K562 (cell line): ENCODE measurements around the gene STX11. TPM values are rescaled to one million over a fixed set of nuclear protein-coding genes. Genes with fewer than 3 reads are reported as not detected.

Experiments
- ATAC-seq: fragments of 200-7000 bp; cut with Tn5 transposase; 3 replicates; pipeline ENCODE4 v1.9.1; 2020; ENCODE audit warnings: moderate library complexity
- BruUV-seq: library from RNA; stranded (reverse); fragments of 400-500 nt; replicated peaks from 2 replicates; lab custom pipeline; 2021; lab: Mats Ljungman, UMichigan
- CTCF ChIA-PET: fragments of 300-600 bp; formaldehyde crosslinking; extraction: SDS; loops from one replicate; lab custom pipeline; 2021; ENCODE audit warnings: low intra/inter-chr PET ratio; lab: Yijun Ruan, JAX
- POLR2A ChIA-PET: fragments of 300-600, 350-650 bp; sonication (Branson Sonifier 250); formaldehyde crosslinking; extraction: SDS; loops from one replicate; lab custom pipeline; 2021; ENCODE audit warnings: antibody characterized with exemption, inconsistent platforms; lab: Yijun Ruan, JAX
- DNase-seq, 4 experiments: peaks; one replicate each; pipeline versions ENCODE4 v3.0.0 to v3.0.0-alpha.2; 2011 to 2018; ENCODE audit warnings: low spot score in 3 of 4, mixed read lengths in 3 of 4; ENCODE audit errors: extremely low read depth in 1 of 4
- FAIRE-seq: peaks from 2 replicates; lab custom pipeline; 2011; peaks lifted over from hg19 to GRCh38; lab: Jason Lieb, UNC
- H2AFZ ChIP-seq: 2 replicates; pipeline ENCODE4 v1.6.0; 2011; ENCODE audit warnings: low read depth, low read length, control low read depth, inconsistent platforms
- H3K27ac ChIP-seq: fragments of 200-600 bp; 3 replicates; pipeline ENCODE4 v1.8.0; 2011; ENCODE audit warnings: low read depth, mild to moderate bottlenecking, control low read depth, inconsistent platforms, low read length, moderate library complexity, mixed read lengths; ENCODE audit errors: extremely low read depth
- H3K27me3 ChIP-seq, 2 experiments: fragments of 300-600 bp in 1 of 2; 2 replicates in 1 of 2; 3 replicates in 1 of 2; pipeline versions ENCODE4 v1.6.0 to v1.8.0; 2011; ENCODE audit warnings: inconsistent platforms in 2 of 2, low read length in 2 of 2, mild to moderate bottlenecking in 1 of 2, mixed read lengths in 1 of 2, moderate library complexity in 1 of 2; ENCODE audit not compliant: control insufficient read depth in 2 of 2, insufficient read depth in 2 of 2
- H3K36me3 ChIP-seq: fragments of 300-600 bp; 3 replicates; pipeline ENCODE4 v1.8.0; 2011; ENCODE audit warnings: mild to moderate bottlenecking, low read length, inconsistent platforms; ENCODE audit not compliant: control insufficient read depth, insufficient read depth
- H3K4me1 ChIP-seq, 2 experiments: fragments of 200-600 bp in 1 of 2; replicated peaks in 1 of 2; 2 replicates in 1 of 2; 3 replicates in 1 of 2; pipeline versions ENCODE4 v1.5.1 to v1.8.0; 2011; ENCODE audit warnings: inconsistent platforms in 2 of 2, low read length in 2 of 2, mild to moderate bottlenecking in 1 of 2, mixed read lengths in 1 of 2, moderate library complexity in 1 of 2; ENCODE audit not compliant: control insufficient read depth in 2 of 2, insufficient read depth in 2 of 2
- H3K4me2 ChIP-seq: 2 replicates; pipeline ENCODE4 v1.6.1; 2011; ENCODE audit warnings: low read length, control low read depth, inconsistent platforms, mixed read lengths; ENCODE audit not compliant: insufficient read depth
- H3K4me3 ChIP-seq: fragments of 200-600 bp; sonication (generic), shearing (Covaris generic); 2 replicates; pipeline ENCODE4 v1.5.1; 2016; ENCODE audit warnings: control low read depth, inconsistent platforms
- H3K79me2 ChIP-seq: fragments of 200-600 bp; 3 replicates; pipeline ENCODE4 v1.8.0; 2011; ENCODE audit warnings: low read length, inconsistent platforms; ENCODE audit not compliant: control insufficient read depth, insufficient read depth
- H3K9ac ChIP-seq, 2 experiments: 2 replicates each; pipeline versions ENCODE4 v1.6.0 to v1.6.1; 2011; ENCODE audit warnings: low read depth in 2 of 2, low read length in 2 of 2, control low read depth in 1 of 2, inconsistent platforms in 1 of 2, mild to moderate bottlenecking in 1 of 2, mixed read lengths in 1 of 2; ENCODE audit not compliant: insufficient read depth in 1 of 2
- H3K9me1 ChIP-seq: one replicate; pipeline ENCODE4 v1.6.0; 2011; ENCODE audit warnings: inconsistent platforms, mild to moderate bottlenecking, low read length, moderate library complexity; ENCODE audit not compliant: control insufficient read depth, insufficient read depth
- H3K9me3 ChIP-seq: replicated peaks from 2 replicates; pipeline ENCODE4 v1.5.1; 2011; ENCODE audit warnings: low read depth, low read length, inconsistent platforms; ENCODE audit not compliant: control insufficient read depth, insufficient read depth
- H4K20me1 ChIP-seq: replicated peaks from 2 replicates; pipeline ENCODE4 v1.6.1; 2011; ENCODE audit warnings: low read length, inconsistent platforms, mixed read lengths; ENCODE audit not compliant: control insufficient read depth, insufficient read depth
- ARHGAP35 ChIP-seq: fragments of 450-650 bp; IDR thresholded peaks from 2 replicates; pipeline ENCODE4 v1.6.1; 2018; ENCODE audit not compliant: partially characterized antibody
- CLOCK ChIP-seq: fragments of 250-450 bp; sonication (Bioruptor Pico); IDR thresholded peaks from 2 replicates; pipeline ENCODE4 v1.4.0; 2020; ENCODE audit warnings: mild to moderate bottlenecking, moderate library complexity, borderline replicate concordance
- DLX4 ChIP-seq: fragments of 250-450 bp; sonication (Bioruptor Pico); IDR thresholded peaks from 2 replicates; pipeline ENCODE4 v1.6.1; 2021; ENCODE audit warnings: mild to moderate bottlenecking
- EHMT2 ChIP-seq: fragments of 450-650 bp; IDR thresholded peaks from 2 replicates; pipeline ENCODE4 v1.6.1; 2018; ENCODE audit warnings: antibody characterized with exemption
- ETS2 ChIP-seq: IDR thresholded peaks from 2 replicates; pipeline ENCODE4 v1.6.1; 2016; ENCODE audit warnings: borderline replicate concordance, missing genetic modification characterization, mild to moderate bottlenecking, moderate library complexity, missing compliant biosample characterization; ENCODE audit not compliant: poor library complexity, severe bottlenecking
- GTF2B ChIP-seq: IDR thresholded peaks from 2 replicates; pipeline ENCODE4 v1.6.1; 2011; ENCODE audit not compliant: insufficient read length; ENCODE audit errors: extremely low read depth
- HDGF ChIP-seq: fragments of 450-650 bp; IDR thresholded peaks from 2 replicates; pipeline ENCODE4 v1.6.1; 2016
- PKNOX1 ChIP-seq: fragments of 450-650 bp; IDR thresholded peaks from 2 replicates; pipeline ENCODE4 v1.6.1; 2016
- SREBF2 ChIP-seq: sonication (generic); formaldehyde crosslinking; IDR thresholded peaks from 2 replicates; pipeline ENCODE4 v1.4.0; 2020; ENCODE audit warnings: mild to moderate bottlenecking, missing genetic modification reagents
- SRSF9 ChIP-seq: fragments of 200-400 bp; formaldehyde crosslinking; IDR thresholded peaks from 2 replicates; pipeline ENCODE4 v1.6.1; 2017; ENCODE audit warnings: low read depth, low read length, borderline replicate concordance
- ZBTB8A ChIP-seq: fragments of 450-650 bp; IDR thresholded peaks from 2 replicates; pipeline ENCODE4 v1.6.1; 2018; ENCODE audit warnings: mild to moderate bottlenecking, moderate library complexity; ENCODE audit not compliant: partially characterized antibody
- ZNF449 ChIP-seq: fragments of 250-450 bp; sonication (Bioruptor Pico); IDR thresholded peaks from 2 replicates; pipeline ENCODE4 v1.8.0; 2022; ENCODE audit warnings: moderate library complexity, mild to moderate bottlenecking, inconsistent platforms
- ZNF589 ChIP-seq: fragments of 200-800 bp; sonication (Bioruptor generic); IDR thresholded peaks from 2 replicates; pipeline ENCODE4 v1.6.1; 2016; ENCODE audit warnings: low read depth, missing genetic modification characterization, missing compliant biosample characterization
- WGBS: fragments of 100-300 bp; shearing (Covaris generic); methylation state at CpG from one replicate; pipeline ENCODE4 v1.1.6; 2016; ENCODE audit warnings: low coverage, mixed read lengths; ENCODE audit not compliant: insufficient coverage; ENCODE audit errors: missing lambda C conversion rate; 5-methylcytosine and 5-hydroxymethylcytosine counted together
- in situ Hi-C: fragments of 300-500 bp; cut with MboI; formaldehyde crosslinking; loops from 4 replicates; pipeline ENCODE4 v1.15.0; 2018; ENCODE audit warnings: inconsistent platforms, mixed read lengths
- intact Hi-C: fragments of 100-400 bp; cut with micrococcal nuclease; formaldehyde crosslinking; loops from 2 replicates; pipeline ENCODE4 v1.14.2; 2022
- polyA plus RNA-seq, 8 experiments: library from polyadenylated mRNA; depleted of rRNA in 4 of 8; stranded (reverse) in 5 of 8; unstranded in 3 of 8; fragments of >200 nt; fragmentation: Nextera tagmentation in 2 of 8; fragmentation: Illumina TruSeq in 1 of 8; extraction: Ambion mirVana in 2 of 8; extraction: Trizol in 1 of 8; gene quantifications; 2 replicates each; pipeline versions ENCODE4 v1.2.1 to v1.2.3, GENCODE V29; 2011 to 2014; ENCODE audit warnings: inconsistent platforms in 1 of 8, missing spikeins in 1 of 8
- total RNA-seq, 7 experiments: library from RNA; depleted of rRNA in 6 of 7; stranded (reverse); fragments of >200 nt in 6 of 7; fragmentation: Illumina TruSeq in 2 of 7; extraction: Trizol in 2 of 7; gene quantifications; 2 replicates each; pipeline versions ENCODE4 v1.2.1 to v1.2.3, GENCODE V29; 2011 to 2021; ENCODE audit warnings: low replicate concordance in 1 of 7

STX11 gene
- total and polyA plus RNA-seq, 9 of the 15 experiments (the other 6 are each of a cell fraction or from before 2014, with no cell fraction given), result 0.06 to 0.73 (median 0.40) TPM

- no peak for TF ChIP-seq GTF2B
Observed at GRCh38 chr6:144160431-144161005, 10.2 kb downstream of the STX11 start (continued).

GRCh38 chr6:144161975-144162374 lies 11.7 kb downstream of the STX11 start:
- ATAC-seq (no peak), DNase-seq (no peak), FAIRE-seq (no peak)
- Histone ChIP-seq H3K27me3 (peaks cover 2 to 3% of the 10 kb centered on the region in 2 experiments; a peak in 2 of 5 replicates), H2AFZ (no peak overlapping the region), H3K9ac (no peak overlapping the region), H3K9me1 (no peaks in the 10 kb centered on the region), H3K36me3 (no peaks in the 10 kb centered on the region), H3K27ac (no peak overlapping the region), H3K4me2 (no peak overlapping the region), H3K79me2 (no peaks in the 10 kb centered on the region), H3K9me3 (no peaks in the 10 kb centered on the region), H3K4me1 (no peaks in the 10 kb centered on the region), H3K4me3 (no peak overlapping the region), H4K20me1 (no peaks in the 10 kb centered on the region)
- no TSS peak for BruUV-seq
- intact Hi-C loops (no loop called here), in situ Hi-C loops (no loop called here)
- CTCF ChIA-PET, result no interaction called here
- POLR2A ChIA-PET, result no interaction called here
- 1% methylated on average over 5 of the region's 5 CpGs for WGBS
- TF ChIP-seq GTF2B (no peak), SREBF2 (CRISPR knock-in tag) (no peak), CLOCK (no peak), ZBTB8A (no peak), PKNOX1 (no peak), SRSF9 (no peak), ETS2 (tag) (no peak), HDGF (no peak), ZNF449 (CRISPR knock-in tag) (no peak), ZNF589 (CRISPR knock-in tag) (no peak), DLX4 (CRISPR knock-in tag) (no peak), ARHGAP35 (no peak), EHMT2 (no peak)
